HCT116 (cell line): ENCODE data around the gene RHPN2.
"Not testable (repeated sequence)": the region's sequence is repeated elsewhere in the genome, so short reads cannot be mapped to it uniquely, and the experiment has no call there.

Experiments
- CEBPB ChIP-seq: IDR thresholded peaks from 2 replicates; pipeline ENCODE4 v1.6.1; 2012; ENCODE audit warnings: low read depth
- CTCF ChIP-seq, 3 experiments: fragments of 200-600 bp in 1 of 3; sonication (generic) in 1 of 3; IDR thresholded peaks in 2 of 3; conservative IDR thresholded peaks in 1 of 3; 2 replicates each; pipeline ENCODE4 v1.5.1; 2012 to 2017; ENCODE audit warnings: low read depth in 2 of 3, low read length in 2 of 3, antibody characterized with exemption in 1 of 3, borderline replicate concordance in 1 of 3, control low read depth in 1 of 3, mild to moderate bottlenecking in 1 of 3, mixed read lengths in 1 of 3, mixed run types in 1 of 3, moderate library complexity in 1 of 3; ENCODE audit not compliant: insufficient read depth in 1 of 3
- EZH2 ChIP-seq: fragments of 200-600 bp; sonication (generic); IDR thresholded peaks from 2 replicates; pipeline ENCODE4 v1.6.1; 2017; ENCODE audit warnings: antibody characterized with exemption, mixed run types
- EZH2phosphoT487 ChIP-seq: fragments of 200-600 bp; IDR thresholded peaks from 2 replicates; pipeline ENCODE4 v1.6.1; 2018; ENCODE audit warnings: antibody characterized with exemption, borderline replicate concordance
- MAX ChIP-seq: IDR thresholded peaks from 2 replicates; pipeline ENCODE4 v1.6.1; 2012
- POLR2A ChIP-seq: IDR thresholded peaks from 2 replicates; pipeline ENCODE4 v1.7.0; 2011; ENCODE audit warnings: borderline replicate concordance; ENCODE audit not compliant: insufficient read depth, insufficient read length; ENCODE audit errors: extremely low read depth
- POLR2AphosphoS5 ChIP-seq: IDR thresholded peaks from 2 replicates; pipeline ENCODE4 v1.6.1; 2011; ENCODE audit warnings: mild to moderate bottlenecking, low read depth, low read length, moderate library complexity
- SIN3A ChIP-seq: IDR thresholded peaks from 2 replicates; pipeline ENCODE4 v1.6.1; 2012; ENCODE audit warnings: low read depth
- SP1 ChIP-seq: IDR thresholded peaks from 2 replicates; pipeline ENCODE4 v1.6.1; 2012; ENCODE audit warnings: low read depth
- TCF7L2 ChIP-seq: IDR thresholded peaks from 2 replicates; pipeline ENCODE4 v1.7.0; 2011; ENCODE audit warnings: borderline replicate concordance, inconsistent platforms; ENCODE audit not compliant: insufficient read depth, insufficient read length; ENCODE audit errors: extremely low read depth
- ZNF274 ChIP-seq: fragments of 200-500 bp; sonication (Bioruptor generic); IDR thresholded peaks from 2 replicates; pipeline ENCODE4 v1.6.1; 2014; ENCODE audit warnings: mild to moderate bottlenecking, low read depth, low read length, inconsistent platforms

- TF ChIP-seq CTCF (IDR thresholded peaks at IDR 0.05 in 2 of 3, conservative IDR thresholded peaks at IDR 0.05 in 1 of 3; ENCODE audit: borderline replicate concordance in 1 of 3, insufficient read depth in 1 of 3, low read depth in 2 of 3, low read length in 2 of 3); POLR2A; SIN3A; MAX; TCF7L2; EZH2phosphoT487; ZNF274; SP1; POLR2AphosphoS5; CEBPB; EZH2: not testable (repeated sequence)
Measured at GRCh38 chr19:33002126-33002865, 62.4 kb downstream of the RHPN2 start.
